ENCODE measurements around the gene NEBL. TPM values are rescaled to one million over a fixed set of nuclear protein-coding genes. Genes with fewer than 3 reads are reported as not detected.

NEBL gene
- total and polyA plus RNA-seq, 9 of the 15 experiments (the other 6 are each of a cell fraction or from before 2014, with no cell fraction given), result 0.82 to 14.6 (median 9.8) TPM

DNA sequence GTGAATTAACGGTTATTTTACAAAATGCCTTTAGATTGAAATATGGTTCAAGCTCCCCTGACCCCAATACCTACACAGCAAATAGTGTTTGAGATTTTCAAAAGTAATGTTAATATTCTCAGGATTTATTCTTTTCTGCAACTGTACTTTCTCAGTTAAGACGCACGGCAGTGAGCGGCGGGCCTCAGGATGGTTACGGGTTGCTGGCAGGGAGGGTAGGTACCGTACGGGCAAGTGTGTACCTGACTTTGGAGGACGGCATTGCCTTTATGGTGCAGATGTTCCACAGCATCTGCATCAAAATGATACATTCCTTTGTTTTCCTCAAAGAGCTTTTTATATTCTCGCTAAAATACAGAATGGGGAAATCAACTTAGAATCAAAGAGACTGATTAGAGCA, 44.8 kb downstream of the NEBL start (continued):
- TF ChIP-seq, protein P1, sequence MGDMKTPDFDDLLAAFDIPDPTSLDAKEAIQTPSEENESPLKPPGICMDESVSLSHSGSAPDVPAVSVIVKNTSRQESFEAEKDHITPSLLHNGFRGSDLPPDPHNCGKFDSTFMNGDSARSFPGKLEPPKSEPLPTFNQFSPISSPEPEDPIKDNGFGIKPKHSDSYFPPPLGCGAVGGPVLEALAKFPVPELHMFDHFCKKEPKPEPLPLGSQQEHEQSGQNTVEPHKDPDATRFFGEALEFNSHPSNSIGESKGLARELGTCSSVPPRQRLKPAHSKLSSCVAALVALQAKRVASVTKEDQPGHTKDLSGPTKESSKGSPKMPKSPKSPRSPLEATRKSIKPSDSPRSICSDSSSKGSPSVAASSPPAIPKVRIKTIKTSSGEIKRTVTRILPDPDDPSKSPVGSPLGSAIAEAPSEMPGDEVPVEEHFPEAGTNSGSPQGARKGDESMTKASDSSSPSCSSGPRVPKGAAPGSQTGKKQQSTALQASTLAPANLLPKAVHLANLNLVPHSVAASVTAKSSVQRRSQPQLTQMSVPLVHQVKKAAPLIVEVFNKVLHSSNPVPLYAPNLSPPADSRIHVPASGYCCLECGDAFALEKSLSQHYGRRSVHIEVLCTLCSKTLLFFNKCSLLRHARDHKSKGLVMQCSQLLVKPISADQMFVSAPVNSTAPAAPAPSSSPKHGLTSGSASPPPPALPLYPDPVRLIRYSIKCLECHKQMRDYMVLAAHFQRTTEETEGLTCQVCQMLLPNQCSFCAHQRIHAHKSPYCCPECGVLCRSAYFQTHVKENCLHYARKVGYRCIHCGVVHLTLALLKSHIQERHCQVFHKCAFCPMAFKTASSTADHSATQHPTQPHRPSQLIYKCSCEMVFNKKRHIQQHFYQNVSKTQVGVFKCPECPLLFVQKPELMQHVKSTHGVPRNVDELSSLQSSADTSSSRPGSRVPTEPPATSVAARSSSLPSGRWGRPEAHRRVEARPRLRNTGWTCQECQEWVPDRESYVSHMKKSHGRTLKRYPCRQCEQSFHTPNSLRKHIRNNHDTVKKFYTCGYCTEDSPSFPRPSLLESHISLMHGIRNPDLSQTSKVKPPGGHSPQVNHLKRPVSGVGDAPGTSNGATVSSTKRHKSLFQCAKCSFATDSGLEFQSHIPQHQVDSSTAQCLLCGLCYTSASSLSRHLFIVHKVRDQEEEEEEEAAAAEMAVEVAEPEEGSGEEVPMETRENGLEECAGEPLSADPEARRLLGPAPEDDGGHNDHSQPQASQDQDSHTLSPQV (IDR thresholded peaks at IDR 0.05), result no peak
- TF ChIP-seq ZNF785 (CRISPR knock-in tag; IDR thresholded peaks at IDR 0.05) (no peak), KLF1 (tag; IDR thresholded peaks at IDR 0.05) (no peak), ZNF324 (CRISPR knock-in tag; IDR thresholded peaks at IDR 0.05) (no peak), SMARCB1 (IDR thresholded peaks at IDR 0.05; ENCODE audit: insufficient read length, low read depth) (no peak), ZNF76 (CRISPR knock-in tag; IDR thresholded peaks at IDR 0.05; ENCODE audit: borderline replicate concordance) (no peak)
- TF ChIP-seq, protein P2, sequence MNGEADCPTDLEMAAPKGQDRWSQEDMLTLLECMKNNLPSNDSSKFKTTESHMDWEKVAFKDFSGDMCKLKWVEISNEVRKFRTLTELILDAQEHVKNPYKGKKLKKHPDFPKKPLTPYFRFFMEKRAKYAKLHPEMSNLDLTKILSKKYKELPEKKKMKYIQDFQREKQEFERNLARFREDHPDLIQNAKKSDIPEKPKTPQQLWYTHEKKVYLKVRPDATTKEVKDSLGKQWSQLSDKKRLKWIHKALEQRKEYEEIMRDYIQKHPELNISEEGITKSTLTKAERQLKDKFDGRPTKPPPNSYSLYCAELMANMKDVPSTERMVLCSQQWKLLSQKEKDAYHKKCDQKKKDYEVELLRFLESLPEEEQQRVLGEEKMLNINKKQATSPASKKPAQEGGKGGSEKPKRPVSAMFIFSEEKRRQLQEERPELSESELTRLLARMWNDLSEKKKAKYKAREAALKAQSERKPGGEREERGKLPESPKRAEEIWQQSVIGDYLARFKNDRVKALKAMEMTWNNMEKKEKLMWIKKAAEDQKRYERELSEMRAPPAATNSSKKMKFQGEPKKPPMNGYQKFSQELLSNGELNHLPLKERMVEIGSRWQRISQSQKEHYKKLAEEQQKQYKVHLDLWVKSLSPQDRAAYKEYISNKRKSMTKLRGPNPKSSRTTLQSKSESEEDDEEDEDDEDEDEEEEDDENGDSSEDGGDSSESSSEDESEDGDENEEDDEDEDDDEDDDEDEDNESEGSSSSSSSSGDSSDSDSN (IDR thresholded peaks at IDR 0.05; ENCODE audit: borderline replicate concordance in 1 of 2, low read depth in 2 of 2, low read length in 2 of 2), result no peak
- TF ChIP-seq, protein P3, sequence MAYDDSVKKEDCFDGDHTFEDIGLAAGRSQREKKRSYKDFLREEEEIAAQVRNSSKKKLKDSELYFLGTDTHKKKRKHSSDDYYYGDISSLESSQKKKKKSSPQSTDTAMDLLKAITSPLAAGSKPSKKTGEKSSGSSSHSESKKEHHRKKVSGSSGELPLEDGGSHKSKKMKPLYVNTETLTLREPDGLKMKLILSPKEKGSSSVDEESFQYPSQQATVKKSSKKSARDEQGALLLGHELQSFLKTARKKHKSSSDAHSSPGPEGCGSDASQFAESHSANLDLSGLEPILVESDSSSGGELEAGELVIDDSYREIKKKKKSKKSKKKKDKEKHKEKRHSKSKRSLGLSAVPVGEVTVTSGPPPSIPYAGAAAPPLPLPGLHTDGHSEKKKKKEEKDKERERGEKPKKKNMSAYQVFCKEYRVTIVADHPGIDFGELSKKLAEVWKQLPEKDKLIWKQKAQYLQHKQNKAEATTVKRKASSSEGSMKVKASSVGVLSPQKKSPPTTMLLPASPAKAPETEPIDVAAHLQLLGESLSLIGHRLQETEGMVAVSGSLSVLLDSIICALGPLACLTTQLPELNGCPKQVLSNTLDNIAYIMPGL (CRISPR knock-in tag; IDR thresholded peaks at IDR 0.05), result no peak
- TF ChIP-seq, protein P4, sequence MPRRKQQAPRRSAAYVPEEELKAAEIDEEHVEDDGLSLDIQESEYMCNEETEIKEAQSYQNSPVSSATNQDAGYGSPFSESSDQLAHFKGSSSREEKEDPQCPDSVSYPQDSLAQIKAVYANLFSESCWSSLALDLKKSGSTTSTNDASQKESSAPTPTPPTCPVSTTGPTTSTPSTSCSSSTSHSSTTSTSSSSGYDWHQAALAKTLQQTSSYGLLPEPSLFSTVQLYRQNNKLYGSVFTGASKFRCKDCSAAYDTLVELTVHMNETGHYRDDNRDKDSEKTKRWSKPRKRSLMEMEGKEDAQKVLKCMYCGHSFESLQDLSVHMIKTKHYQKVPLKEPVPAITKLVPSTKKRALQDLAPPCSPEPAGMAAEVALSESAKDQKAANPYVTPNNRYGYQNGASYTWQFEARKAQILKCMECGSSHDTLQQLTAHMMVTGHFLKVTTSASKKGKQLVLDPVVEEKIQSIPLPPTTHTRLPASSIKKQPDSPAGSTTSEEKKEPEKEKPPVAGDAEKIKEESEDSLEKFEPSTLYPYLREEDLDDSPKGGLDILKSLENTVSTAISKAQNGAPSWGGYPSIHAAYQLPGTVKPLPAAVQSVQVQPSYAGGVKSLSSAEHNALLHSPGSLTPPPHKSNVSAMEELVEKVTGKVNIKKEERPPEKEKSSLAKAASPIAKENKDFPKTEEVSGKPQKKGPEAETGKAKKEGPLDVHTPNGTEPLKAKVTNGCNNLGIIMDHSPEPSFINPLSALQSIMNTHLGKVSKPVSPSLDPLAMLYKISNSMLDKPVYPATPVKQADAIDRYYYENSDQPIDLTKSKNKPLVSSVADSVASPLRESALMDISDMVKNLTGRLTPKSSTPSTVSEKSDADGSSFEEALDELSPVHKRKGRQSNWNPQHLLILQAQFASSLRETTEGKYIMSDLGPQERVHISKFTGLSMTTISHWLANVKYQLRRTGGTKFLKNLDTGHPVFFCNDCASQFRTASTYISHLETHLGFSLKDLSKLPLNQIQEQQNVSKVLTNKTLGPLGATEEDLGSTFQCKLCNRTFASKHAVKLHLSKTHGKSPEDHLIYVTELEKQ (CRISPR knock-in tag; IDR thresholded peaks at IDR 0.05), result no peak
- TF ChIP-seq, protein P5, sequence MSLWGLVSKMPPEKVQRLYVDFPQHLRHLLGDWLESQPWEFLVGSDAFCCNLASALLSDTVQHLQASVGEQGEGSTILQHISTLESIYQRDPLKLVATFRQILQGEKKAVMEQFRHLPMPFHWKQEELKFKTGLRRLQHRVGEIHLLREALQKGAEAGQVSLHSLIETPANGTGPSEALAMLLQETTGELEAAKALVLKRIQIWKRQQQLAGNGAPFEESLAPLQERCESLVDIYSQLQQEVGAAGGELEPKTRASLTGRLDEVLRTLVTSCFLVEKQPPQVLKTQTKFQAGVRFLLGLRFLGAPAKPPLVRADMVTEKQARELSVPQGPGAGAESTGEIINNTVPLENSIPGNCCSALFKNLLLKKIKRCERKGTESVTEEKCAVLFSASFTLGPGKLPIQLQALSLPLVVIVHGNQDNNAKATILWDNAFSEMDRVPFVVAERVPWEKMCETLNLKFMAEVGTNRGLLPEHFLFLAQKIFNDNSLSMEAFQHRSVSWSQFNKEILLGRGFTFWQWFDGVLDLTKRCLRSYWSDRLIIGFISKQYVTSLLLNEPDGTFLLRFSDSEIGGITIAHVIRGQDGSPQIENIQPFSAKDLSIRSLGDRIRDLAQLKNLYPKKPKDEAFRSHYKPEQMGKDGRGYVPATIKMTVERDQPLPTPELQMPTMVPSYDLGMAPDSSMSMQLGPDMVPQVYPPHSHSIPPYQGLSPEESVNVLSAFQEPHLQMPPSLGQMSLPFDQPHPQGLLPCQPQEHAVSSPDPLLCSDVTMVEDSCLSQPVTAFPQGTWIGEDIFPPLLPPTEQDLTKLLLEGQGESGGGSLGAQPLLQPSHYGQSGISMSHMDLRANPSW (CRISPR knock-in tag; IDR thresholded peaks at IDR 0.05), result no peak
